Measurements from ENCODE around the gene PLAAT5. TPM values are rescaled to one million over a fixed set of nuclear protein-coding genes. Genes with fewer than 3 reads are reported as not detected.

Gene PLAAT5
- total and polyA plus RNA-seq, 2 of the 4 experiments (the other 2 are of a cell fraction), result not detected

- Histone ChIP-seq H3K79me1 (ENCODE audit: low read depth in 1 of 2, low read length in 2 of 2) (no peaks in the 10 kb centered on the region), H3K9ac (ENCODE audit: low read depth, low read length) (no peak overlapping the region), H3K56ac (ENCODE audit: extremely low read depth, insufficient read depth, low read length) (no peak overlapping the region), H3K18ac (ENCODE audit: low read depth, low read length) (no peak overlapping the region), H3K9me3 (ENCODE audit: control insufficient read depth, insufficient read depth, low read length) (peaks cover 7% of the 10 kb centered on the region), H3K4ac (ENCODE audit: low read depth, low read length) (no peak overlapping the region), H2BK120ac (ENCODE audit: low read depth, low read length) (no peak overlapping the region), H3K23ac (ENCODE audit: low read depth, low read length) (no peak overlapping the region), H2AFZ (replicated peaks; ENCODE audit: low read length, poor library complexity) (no peak overlapping the region), H4K91ac (ENCODE audit: insufficient read depth, low read depth, low read length) (no peak overlapping the region), H3K4me3 (ENCODE audit: insufficient read depth, low read depth, low read length) (no peak overlapping the region), H3K27ac (ENCODE audit: insufficient read depth, low read length) (no peak overlapping the region), H3K9me1 (ENCODE audit: insufficient read depth, low read length) (no peaks in the 10 kb centered on the region), H3K27me3 (ENCODE audit: control insufficient read depth, insufficient read depth, low read length) (peaks cover 2% of the 10 kb centered on the region; the same call in 1 of the 2 replicates), H2BK20ac (ENCODE audit: low read depth, low read length) (no peak overlapping the region), H3K36me3 (ENCODE audit: control insufficient read depth, insufficient read depth, low read length) (no peaks in the 10 kb centered on the region), H2AK9ac (replicated peaks; ENCODE audit: low read depth, low read length, poor library complexity) (no peak overlapping the region), H3K14ac (replicated peaks; ENCODE audit: low read depth, low read length) (no peak overlapping the region), H2BK15ac (ENCODE audit: low read depth, low read length) (no peak overlapping the region), H3K4me2 (ENCODE audit: low read depth, low read length) (no peak overlapping the region), H4K20me1 (ENCODE audit: insufficient read depth, low read length) (no peaks in the 10 kb centered on the region), H4K8ac (ENCODE audit: low read depth in 2 of 2, low read length in 2 of 2) (no peak overlapping the region), H2AK5ac (ENCODE audit: low read depth, low read length) (no peak overlapping the region), H4K5ac (ENCODE audit: low read depth, low read length) (no peak overlapping the region), H2BK5ac (ENCODE audit: low read depth, low read length, poor library complexity, severe bottlenecking) (no peak overlapping the region), H3K4me1 (ENCODE audit: control insufficient read depth, insufficient read depth, low read length) (no peaks in the 10 kb centered on the region)
- TF ChIP-seq, protein P1, sequence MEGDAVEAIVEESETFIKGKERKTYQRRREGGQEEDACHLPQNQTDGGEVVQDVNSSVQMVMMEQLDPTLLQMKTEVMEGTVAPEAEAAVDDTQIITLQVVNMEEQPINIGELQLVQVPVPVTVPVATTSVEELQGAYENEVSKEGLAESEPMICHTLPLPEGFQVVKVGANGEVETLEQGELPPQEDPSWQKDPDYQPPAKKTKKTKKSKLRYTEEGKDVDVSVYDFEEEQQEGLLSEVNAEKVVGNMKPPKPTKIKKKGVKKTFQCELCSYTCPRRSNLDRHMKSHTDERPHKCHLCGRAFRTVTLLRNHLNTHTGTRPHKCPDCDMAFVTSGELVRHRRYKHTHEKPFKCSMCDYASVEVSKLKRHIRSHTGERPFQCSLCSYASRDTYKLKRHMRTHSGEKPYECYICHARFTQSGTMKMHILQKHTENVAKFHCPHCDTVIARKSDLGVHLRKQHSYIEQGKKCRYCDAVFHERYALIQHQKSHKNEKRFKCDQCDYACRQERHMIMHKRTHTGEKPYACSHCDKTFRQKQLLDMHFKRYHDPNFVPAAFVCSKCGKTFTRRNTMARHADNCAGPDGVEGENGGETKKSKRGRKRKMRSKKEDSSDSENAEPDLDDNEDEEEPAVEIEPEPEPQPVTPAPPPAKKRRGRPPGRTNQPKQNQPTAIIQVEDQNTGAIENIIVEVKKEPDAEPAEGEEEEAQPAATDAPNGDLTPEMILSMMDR (conservative IDR thresholded peaks at IDR 0.05; ENCODE audit: low read depth, low read length), result no peak
- TF ChIP-seq FOS (IDR thresholded peaks at IDR 0.05; ENCODE audit: low read depth, low read length) (no peak), ELK1 (IDR thresholded peaks at IDR 0.05; ENCODE audit: borderline replicate concordance, low read depth, low read length) (no peak), MAZ (IDR thresholded peaks at IDR 0.05; ENCODE audit: borderline replicate concordance, low read depth, low read length) (no peak), RCOR1 (IDR thresholded peaks at IDR 0.05; ENCODE audit: insufficient replicate concordance, low read length) (no peak), MAFK (IDR thresholded peaks at IDR 0.05; ENCODE audit: low read depth, low read length) (no peak)
- POLR2A ChIA-PET (ENCODE audit: unreplicated experiment), result no interaction called here
- dilution Hi-C loops (cut with HindIII; ENCODE audit: low sequenced_read_pairs, unreplicated experiment) (no loop called here), in situ Hi-C loops (cut with MboI; ENCODE audit: low sequenced_read_pairs) (no loop called here), intact Hi-C loops (cut with micrococcal nuclease) (no loop called here)
- BruUV-seq (replicated peaks), result no TSS peak
- ATAC-seq (ENCODE audit: low read depth) (no peak), DNase-seq (no peak)
- CTCF ChIA-PET, result no interaction called here
- no CpG with 5 or more reads among the region's 1 CpG for WGBS, 2 experiments (ENCODE audit: extremely low coverage in 2 of 2, insufficient read length in 1 of 2)
Measured at GRCh38 chr11:63504054-63504453, 13.1 kb upstream of the PLAAT5 start.
